Measurements from ENCODE around the gene TMEM41B.

DNA sequence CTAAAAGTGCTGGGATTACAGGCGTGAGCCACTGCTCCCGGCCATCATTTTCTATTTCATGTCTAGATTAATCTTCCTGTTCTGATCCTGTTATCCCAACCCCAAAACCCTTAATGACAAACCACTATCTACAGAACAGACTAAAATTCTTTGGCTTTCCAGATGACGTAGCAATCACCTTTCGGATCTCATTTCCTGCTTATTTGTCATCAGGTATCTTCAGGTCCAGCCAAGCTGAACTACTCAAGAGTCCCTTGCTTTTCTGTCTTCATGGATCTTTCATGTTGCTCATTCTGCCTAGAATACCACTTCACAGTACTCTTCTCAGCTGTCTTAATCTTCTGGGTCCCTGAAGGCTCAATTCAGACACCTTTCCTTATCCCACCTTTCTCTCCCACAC, 42.6 kb upstream of the TMEM41B start:
- TF ChIP-seq EZH2phosphoT487 (conservative IDR thresholded peaks at IDR 0.05; ENCODE audit: low read length) (no peak), CTCF (IDR thresholded peaks at IDR 0.05; ENCODE audit: insufficient read depth, low read length, poor library complexity, severe bottlenecking) (no peak)
